Amniotic stem cell (primary cell): ENCODE results near the gene NPM1.
"Not testable (repeated sequence)": the region's sequence is repeated elsewhere in the genome, so short reads cannot be mapped to it uniquely, and the experiment has no call there.

ENCODE experiments used
- DNase-seq: peaks from one replicate; lab custom pipeline; 2025; lab: John Stamatoyannopoulos, UW

The NPM1 gene

DNA sequence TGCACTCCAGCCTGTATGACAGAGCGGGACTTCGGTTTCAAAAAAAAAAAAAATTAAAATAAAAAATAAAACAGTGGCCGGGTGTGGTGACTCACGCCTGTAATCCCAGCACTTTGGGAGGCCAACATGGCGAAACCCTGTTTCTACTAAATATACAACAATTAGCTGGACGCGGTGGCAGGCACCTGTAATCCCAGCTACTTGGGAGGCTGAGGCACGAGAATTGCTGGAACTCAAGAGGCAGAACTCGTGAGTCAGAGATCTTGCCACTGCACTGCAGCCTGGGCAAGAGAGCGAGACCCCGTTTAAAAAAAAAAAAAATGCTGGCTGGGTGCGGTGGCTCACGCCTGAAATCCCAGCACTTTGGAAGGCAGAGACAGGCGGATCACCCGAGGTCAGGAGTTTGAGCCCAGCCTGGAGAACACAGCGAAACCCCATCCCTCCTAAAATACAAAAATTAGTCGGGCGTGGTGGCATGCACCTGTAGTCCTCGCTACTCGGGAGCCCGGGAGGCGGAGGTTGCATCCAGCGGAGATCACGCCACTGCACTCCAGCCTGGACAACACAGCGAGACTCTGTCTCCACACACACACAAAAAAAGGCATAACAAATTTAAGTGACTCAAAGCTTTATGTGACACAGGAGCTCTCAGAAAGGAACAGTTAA, 1.5 kb upstream of the NPM1 start:
- no peak for DNase-seq

DNA sequence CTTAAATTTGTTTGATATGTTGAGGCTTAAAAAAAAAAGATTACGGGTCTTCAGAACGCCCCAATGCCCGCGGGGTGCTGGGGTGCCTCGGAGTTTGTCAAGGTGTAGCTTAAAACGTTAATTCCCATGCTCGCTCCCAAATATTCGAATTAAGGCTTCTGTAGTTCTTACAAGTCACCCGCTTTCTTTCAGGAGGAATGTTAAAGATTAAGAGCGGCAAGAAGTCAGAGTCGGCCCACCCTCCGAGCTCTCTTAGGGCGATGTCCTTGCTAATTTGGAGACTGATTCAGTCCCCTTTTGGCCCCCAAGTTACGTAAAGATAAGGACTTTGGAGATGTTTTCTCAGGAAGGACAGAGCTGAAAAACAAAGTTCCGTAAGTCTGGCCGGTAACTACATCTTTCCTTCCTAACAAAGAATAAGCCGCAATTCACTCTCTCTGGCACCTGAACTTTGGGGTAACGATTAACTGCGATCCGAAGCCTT, 746 bp upstream of the NPM1 start:
- DNase-seq, result no peak

DNA sequence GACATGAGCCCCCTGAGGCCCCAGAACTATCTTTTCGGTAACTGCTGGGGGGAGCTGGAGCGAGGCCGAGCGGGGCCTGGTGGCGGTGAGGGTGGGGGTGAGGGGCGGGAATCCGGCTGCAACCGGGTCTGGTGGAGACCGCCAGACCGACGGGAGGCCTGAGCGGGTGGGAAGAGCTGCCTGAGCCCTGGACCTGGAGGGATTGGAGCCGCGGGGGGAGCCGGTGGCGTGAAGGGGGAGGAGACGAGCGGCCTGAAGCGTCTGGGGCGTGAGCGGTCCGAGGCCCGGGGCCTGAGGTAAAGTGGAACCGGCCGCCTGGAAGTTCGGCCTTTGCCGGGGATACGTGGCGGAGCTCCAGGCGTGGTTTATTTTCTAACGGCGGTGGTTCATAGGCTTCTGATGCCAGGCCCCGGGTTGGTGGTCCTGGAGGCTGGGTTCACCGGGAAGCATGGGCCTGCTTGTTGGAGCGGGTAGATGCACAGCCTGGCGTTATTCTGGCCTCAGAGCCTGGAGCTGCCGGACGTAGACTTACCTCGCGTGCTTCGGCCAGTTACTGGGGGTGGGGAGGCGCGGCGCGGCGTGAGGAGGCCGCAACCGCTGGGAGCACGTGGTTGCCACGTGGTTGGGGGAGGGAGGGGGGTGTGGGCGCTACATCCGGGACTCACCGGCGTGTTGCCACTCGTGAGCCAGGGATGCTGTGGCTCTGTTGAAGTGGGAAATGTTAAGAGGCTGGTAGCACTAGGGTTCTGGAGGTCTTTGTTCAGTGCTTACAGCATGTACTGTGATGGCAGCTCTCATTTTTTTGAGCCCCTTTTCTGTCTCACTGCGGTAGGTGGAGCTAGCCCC, 544 bp downstream of the NPM1 start:
- peak; percentile 28 for DNase-seq

DNA sequence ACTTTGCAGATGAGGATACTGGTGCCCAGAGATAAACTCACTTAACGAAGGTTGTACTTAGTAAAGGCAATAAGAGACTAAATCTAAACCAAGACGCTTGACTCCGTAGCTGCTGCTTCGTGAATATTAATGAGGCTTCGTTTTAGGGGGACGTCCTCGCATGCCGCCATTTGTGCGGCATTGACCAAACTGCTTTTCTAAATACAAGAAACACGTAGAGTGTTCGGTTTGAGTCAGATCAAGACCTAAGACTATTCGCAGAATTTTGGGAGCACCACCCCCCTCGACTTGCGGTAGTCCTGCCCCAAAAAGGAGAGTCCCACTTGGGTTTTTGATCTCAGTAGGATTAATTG, 1.1 kb downstream of the NPM1 start:
- no peak for DNase-seq

DNA sequence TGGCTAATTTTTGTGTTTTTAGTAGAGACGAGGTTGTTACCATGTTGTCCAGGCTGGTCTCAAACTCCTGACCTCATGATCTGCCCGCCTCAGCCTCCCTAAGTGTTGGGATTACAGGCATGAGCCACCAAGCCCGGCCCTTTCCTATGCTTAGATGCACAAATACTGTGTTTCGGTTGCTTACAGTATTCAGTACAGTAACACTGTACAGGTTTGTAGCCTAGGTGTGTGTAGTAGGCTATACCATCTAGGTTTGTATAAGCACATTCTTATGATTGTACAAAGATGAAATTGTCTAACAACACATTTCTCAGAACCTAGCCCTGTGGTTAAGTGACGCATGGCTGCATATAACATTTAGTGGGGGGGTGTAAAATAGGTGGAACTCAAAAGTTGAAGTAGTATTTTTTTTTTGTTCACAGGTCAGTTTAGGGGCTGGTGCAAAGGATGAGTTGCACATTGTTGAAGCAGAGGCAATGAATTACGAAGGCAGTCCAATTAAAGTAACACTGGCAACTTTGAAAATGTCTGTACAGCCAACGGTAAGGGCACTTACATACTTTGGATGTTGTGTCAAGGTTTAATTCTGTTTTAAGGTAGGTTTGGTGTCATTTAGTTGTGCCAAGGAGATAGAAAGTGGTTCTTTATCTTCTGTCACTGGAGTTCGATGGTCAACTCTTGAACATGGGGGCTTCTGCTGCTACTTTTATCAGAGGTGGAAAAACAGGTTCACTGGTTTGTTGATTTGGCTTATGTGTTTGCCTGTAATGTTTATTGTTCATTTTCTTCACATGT, 3.4 kb downstream of the NPM1 start:
- no peak for DNase-seq

DNA sequence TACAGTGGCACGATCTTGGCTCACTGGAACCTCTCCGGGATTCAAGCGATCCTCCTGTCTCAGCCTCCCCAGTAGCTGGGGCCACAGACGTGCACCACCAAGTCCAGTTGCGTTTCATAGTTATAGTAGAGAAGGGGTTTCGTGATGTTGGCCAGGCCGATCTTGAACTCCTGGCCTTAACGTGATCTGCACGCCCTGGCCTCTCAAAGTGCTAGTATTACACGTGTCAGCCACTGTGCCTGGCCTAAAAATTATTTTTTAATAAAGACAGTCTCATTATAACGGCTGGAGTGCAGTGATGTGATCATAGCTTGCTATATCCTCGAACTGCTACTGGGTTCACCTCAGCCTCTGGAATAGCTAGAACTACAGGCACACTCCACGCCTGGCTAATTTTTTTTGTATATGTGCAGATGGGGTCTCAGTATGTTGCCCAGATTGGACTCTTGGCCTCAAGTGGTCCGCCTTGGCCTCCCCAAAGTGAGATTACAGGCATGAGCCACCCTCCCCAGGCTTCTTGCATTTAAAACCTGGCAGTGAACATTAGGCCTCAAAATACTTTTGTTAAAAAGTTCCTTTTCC, 4.4 kb downstream of the NPM1 start:
- no peak for DNase-seq

DNA sequence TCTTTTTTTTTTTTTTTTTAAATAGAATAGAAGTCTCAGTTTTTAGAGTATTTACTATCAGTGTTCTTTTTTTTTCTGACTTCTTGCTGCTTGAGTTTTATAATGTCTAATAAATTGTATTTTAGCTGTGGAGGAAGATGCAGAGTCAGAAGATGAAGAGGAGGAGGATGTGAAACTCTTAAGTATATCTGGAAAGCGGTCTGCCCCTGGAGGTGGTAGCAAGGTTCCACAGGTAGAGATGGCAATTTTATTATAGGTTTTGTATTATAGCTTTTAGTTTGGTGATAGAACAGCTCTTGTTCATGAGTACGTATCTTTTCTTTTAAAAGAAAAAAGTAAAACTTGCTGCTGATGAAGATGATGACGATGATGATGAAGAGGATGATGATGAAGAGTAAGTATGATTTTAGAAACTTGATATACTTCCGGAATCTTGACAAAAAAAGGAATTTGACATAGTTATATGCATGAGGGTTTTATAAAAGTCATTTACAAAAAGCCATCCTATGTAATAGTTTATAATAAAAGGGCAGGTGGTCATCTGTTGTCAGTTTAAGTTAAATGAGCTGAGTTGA, 5.0 kb downstream of the NPM1 start:
- no peak for DNase-seq

DNA sequence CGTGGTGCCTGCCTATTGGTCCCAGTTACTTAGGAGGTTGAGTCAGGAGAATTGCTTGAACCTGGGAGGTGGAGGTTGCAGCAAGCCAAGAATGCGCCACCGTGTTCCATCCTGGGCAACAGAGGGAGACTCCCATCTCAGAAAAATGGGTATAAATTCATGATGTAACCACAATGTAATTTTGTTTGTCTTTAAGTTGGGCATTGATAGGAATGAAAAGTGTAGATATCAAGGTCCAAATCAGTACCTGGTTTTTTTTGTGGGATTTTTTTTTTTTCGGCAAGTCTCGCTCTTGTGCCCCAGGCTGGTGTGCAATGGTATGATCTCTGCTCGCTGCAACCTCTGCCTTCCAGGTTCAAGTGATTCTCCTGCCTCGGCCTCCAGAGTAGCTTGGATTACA, 7.4 kb downstream of the NPM1 start:
- no peak for DNase-seq

DNA sequence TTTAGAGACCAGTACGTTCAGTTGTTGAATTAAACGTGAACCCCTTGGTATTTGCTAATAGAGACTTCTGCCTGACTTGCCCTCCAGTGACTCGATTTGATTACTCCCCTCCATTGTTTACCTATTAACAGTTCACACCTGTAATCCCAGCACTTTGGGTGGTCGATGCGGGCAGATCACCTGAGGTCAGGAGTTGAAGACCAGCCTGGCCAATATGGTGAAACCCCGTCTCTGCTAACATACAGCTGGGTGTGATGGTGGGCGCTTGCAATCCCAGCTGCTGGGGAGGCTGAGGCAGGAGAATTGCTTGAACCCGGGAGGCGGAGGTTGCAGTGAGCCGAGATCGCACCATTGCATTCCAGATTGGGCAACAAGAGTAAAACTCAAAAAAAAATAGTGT, 8.9 kb downstream of the NPM1 start:
- not testable (repeated sequence) for DNase-seq

DNA sequence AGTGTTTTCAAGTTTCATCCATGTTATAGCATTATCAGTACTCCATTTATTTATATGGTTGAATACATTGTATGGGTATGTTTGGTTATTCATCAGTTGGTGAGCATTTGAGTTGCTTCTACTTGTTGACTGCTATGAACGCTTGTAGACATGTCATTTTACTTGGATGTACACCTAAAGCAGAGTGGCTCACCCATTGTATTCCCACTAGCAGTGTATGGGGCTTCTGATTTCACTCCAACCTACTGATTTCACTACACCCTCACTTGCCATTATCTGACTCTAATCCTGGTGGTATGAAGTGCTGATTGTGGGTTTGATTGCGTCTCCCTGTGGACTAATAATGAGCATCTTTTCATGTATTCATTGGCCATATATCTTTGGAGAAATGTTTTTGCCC, 9.5 kb downstream of the NPM1 start:
- DNase-seq, result no peak

DNA sequence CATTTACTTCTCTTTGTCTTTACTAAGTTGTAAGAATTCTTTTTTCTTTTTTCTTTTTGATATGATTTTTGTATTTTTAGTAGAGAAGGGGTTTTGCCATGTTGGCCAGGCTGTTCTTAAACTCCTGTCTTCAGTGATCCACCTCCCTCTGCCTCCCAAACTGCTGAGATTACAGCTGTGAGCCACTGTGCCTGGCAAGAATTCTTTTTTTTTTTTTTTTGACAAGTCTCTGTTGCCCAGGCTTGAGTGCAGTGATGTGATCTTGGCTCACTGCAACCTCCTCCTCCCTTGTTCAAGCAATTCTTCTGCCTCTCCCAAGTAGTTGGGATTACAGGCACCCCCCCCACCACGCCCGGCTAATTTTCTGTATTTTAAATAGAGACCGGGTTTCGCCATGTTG, 9.9 kb downstream of the NPM1 start:
- DNase-seq, result no peak

DNA sequence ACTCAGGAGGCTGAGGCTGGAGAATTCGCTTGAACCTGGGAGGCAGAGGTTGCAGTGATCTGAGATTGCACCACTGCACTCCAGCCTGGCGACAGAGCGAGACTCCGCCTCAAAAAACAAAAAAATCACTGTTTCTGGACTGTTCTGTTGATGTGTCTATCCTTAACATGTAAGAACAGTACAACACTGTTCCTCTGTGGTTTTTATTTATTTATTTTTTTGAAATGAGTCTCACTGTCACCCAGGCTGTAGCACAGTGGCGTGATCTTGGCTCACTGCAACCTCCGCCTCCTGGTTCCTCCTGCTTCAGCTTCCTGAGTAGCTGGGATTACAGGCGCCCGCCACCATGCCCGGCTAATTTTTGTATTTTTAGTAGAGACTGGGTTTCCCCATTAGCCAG, 11.0 kb downstream of the NPM1 start:
- DNase-seq, result not testable (repeated sequence)

DNA sequence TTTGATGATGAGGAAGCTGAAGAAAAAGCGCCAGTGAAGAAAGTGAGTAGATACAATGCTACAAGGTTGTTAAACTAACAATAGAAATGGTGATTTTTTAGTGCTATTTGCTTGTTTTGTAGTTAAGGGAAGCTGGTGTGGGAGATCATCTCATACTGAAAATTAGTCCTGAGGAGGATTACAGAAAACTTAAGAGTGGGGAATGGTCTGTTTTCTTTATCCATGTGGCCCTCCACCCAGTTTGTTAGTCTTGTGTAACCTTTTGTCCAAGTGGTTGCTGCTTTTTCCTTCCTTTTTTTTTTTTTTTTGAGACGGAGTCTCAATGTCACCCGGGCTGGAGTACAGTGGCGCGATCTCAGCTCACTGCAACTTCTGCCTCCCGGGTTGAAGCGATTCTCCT, 12.5 kb downstream of the NPM1 start:
- DNase-seq, result no peak

DNA sequence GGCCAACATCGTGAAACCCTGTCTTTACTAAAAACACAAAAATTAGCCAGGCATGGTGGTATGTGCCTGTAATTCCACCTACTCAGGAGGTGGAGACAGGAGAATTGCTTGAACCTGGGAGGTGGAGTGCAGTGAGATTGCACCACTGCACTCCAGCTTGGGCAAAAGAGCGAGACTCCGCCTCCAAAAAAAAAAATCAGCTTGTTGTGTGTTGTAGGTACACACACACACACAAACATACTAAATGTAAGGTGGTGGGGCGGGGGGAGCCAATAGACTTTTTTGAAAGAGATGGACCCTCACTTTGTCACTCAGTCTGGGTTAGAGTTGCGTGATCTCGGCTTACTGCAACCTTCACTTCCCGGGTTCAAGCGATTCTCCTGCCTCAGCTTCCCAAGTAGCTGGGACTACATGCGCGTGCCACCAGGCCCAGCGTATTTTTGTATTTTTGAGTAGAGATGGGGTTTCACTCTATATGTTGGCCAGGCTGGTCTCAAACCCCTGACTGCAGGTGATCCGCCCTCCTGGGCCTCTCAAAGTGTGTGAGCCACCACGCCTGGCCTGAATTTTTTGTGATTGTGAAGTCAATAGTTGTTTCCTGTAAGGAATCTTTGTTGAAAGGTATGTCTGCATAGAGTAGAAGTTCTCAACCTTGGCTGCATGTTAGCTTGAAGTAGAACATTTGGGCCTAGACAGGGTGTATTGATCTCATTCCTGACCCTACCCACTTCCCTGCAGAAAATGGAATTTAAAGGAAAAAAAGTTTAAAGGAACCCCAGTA, 13.7 kb downstream of the NPM1 start:
- DNase-seq, result no peak

DNA sequence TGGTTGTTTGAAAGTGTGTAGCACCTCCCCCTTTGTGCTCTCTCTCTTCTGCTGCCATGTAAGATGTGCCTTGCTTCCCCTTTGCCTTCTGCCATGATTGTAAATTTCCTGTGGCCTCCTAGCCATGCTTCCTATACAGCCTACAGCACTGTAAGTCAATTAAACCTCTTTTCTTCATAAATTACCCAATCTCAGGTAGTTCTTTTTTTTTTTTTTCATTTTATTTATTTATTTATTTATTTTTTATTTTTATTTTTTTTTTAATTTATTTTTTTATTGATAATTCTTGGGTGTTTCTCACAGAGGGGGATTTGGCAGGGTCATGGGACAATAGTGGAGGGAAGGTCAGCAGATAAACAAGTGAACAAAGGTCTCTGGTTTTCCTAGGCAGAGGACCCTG, 15.1 kb downstream of the NPM1 start:
- not testable (repeated sequence) for DNase-seq

DNA sequence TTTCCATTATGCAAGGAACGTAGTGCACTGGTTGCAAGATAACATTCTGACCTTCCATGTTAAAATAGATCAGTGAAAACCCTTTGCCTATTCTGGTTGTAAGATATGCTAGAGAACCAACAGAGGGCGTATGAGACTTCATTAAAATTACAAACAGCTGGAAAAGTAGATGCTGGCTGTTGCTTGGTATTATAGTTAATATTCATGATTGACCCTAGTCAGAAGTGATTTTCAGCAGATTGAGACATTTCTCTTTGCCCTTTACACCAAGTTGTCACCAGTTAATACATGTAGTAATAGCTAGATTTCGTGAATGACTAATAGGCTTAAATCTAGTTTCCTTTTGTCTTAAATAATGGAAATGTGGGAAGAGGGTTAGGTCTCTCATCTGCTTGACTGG, 18.0 kb downstream of the NPM1 start:
- no peak for DNase-seq

DNA sequence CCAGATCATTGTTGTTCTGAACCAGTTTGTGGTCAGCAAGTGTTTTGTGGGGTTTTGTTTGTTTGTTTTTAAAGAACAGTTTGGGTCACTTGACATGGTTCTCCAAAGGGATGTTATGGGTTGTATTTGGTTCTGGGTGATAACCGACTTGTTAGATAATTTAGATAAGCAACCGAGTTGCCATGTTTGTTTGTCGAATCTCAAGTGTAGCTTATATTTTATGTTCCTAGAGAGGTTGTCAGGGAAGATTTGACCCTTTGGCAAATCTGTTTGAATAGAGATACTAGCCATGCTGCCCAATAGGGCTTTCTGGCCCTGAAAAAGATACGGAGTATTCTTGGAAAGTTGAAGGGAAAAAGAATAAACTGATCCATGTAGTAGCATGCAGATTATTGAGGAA, 19.6 kb downstream of the NPM1 start:
- no peak for DNase-seq

DNA sequence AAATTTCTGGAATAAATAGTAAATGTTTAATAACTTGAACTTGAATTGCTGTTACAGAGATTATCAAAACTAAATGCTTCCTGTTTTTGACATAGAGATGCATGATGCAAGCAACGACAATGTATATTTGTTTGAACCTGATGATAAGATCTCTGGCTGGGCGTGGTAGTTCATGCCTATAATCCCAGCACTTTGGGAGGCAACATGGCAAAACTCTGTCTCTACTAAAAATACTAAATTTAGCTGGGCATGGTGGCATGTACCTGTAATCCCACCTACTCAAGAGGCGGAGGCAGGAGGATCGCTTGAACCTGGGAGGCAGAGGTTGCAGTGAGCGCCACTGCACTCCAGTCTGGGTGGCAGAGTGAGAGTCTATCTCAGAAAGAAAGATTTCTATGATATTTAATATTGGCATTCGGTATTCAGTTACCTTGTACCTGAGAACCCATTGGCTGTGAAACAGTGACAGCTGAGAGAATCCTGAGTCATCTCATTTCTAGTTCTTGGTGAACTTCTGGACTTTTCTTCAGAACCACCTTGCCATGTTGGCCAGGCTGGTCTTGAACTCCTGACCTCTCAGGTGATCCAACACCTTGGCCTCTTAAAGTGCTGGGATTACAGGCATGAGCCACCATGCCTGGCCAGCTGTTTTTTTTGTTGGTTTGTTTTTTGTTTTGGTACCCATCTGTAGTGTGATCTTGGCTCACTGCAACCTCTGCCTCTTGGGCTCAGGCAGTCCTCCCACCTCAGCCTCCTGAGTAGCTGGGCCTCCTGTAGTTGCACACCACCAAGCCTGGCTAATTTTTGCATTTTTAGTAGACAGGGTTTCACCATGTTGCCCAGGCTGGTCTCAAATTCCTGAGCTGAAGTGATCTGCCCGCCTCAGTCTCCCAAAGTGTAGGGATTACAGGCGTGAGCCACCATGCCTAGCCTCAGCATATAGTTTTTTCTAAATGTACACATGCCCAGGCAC, 21.8 kb downstream of the NPM1 start:
- no peak for DNase-seq

DNA sequence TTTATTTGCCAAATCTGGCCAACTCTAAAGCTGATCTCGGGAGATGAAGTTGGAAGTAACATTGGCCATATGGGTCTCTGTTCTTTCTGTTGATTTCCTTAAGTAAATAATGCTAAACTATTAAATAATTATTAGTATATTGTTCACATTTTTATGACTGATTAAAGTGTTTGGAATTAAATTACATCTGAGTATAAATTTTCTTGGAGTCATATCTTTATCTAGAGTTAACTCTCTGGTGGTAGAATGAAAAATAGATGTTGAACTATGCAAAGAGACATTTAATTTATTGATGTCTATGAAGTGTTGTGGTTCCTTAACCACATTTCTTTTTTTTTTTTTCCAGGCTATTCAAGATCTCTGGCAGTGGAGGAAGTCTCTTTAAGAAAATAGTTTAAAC, 22.5 kb downstream of the NPM1 start:
- DNase-seq, result no peak

DNA sequence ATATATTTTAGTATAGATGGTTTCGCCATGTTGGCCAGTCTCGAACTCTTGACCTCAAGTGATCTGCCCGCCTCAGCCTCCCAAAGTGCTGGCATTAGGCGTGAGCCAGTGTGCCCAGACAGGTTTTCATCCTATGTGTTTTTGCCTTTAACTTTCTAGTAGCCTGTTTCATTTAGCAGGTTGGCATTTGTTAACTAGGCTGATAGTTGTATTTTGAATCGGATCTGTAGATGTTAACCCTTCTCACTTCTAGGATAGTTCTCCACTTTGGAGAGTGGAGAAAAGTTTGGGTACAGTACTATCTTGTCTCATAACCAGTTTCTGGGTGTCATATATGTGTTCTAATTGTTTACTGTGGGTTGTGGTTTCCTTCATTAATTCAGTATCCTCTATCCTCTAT, 24.5 kb downstream of the NPM1 start:
- DNase-seq, result no peak
